Measurements from ENCODE around the gene GUCY2C.
"Not testable (repeated sequence)": the region's sequence is repeated elsewhere in the genome, so short reads cannot be mapped to it uniquely, and the experiment has no call there.

The GUCY2C gene

GRCh38 chr12:14689144-14689543 is 7.3 kb downstream of the GUCY2C start:
- no peak for DNase-seq (ENCODE audit: low read depth, low spot score)
- H3K27ac ChIP-seq = no peak overlapping the region

GRCh38 chr12:14682231-14682630 is 14.2 kb downstream of the GUCY2C start:
- H3K27ac ChIP-seq; DNase-seq (ENCODE audit: low read depth, low spot score): not testable (repeated sequence)

GRCh38 chr12:14681625-14682024 is 14.8 kb downstream of the GUCY2C start:
- no peak for DNase-seq (ENCODE audit: low read depth, low spot score)
- H3K27ac ChIP-seq = no peak overlapping the region

GRCh38 chr12:14681190-14681589 is 15.2 kb downstream of the GUCY2C start:
- H3K27ac ChIP-seq = no peak overlapping the region
- DNase-seq (ENCODE audit: low read depth, low spot score) = no peak

GRCh38 chr12:14678547-14679150 is 17.8 kb downstream of the GUCY2C start:
- no peak overlapping the region for H3K27ac ChIP-seq
- DNase-seq (ENCODE audit: low read depth, low spot score) = no peak

GRCh38 chr12:14668591-14668990 is 27.8 kb downstream of the GUCY2C start:
- no peak overlapping the region for H3K27ac ChIP-seq
- no peak for DNase-seq (ENCODE audit: low read depth, low spot score)

- no peak overlapping the region for H3K27ac ChIP-seq
- DNase-seq (ENCODE audit: low read depth, low spot score) = no peak
Measured at GRCh38 chr12:14665354-14666348, 30.7 kb downstream of the GUCY2C start.

- no peak for DNase-seq (ENCODE audit: low read depth, low spot score)
- H3K27ac ChIP-seq = no peak overlapping the region
Measured at GRCh38 chr12:14664434-14665023, 31.9 kb downstream of the GUCY2C start.

GRCh38 chr12:14663002-14663401 is 33.4 kb downstream of the GUCY2C start:
- H3K27ac ChIP-seq = no peak overlapping the region
- DNase-seq (ENCODE audit: low read depth, low spot score) = no peak

GRCh38 chr12:14656846-14657245 is 39.6 kb downstream of the GUCY2C start:
- no peak overlapping the region for H3K27ac ChIP-seq
- DNase-seq (ENCODE audit: low read depth, low spot score) = no peak

- no peak overlapping the region for H3K27ac ChIP-seq
- DNase-seq (ENCODE audit: low read depth, low spot score) = no peak
Measured at GRCh38 chr12:14655284-14655683, 41.1 kb downstream of the GUCY2C start.

GRCh38 chr12:14654842-14655241 is 41.6 kb downstream of the GUCY2C start:
- DNase-seq (ENCODE audit: low read depth, low spot score) = no peak
- no peak overlapping the region for H3K27ac ChIP-seq

GRCh38 chr12:14654416-14654815 is 42.0 kb downstream of the GUCY2C start:
- DNase-seq (ENCODE audit: low read depth, low spot score) = no peak
- no peak overlapping the region for H3K27ac ChIP-seq

- DNase-seq (ENCODE audit: low read depth, low spot score) = no peak
- H3K27ac ChIP-seq = no peak overlapping the region
Measured at GRCh38 chr12:14652483-14652882, 43.9 kb downstream of the GUCY2C start.

- DNase-seq (ENCODE audit: low read depth, low spot score) = no peak
- H3K27ac ChIP-seq = no peak overlapping the region
Measured at GRCh38 chr12:14651371-14651770, 45.0 kb downstream of the GUCY2C start.

- DNase-seq (ENCODE audit: low read depth, low spot score) = no peak
- no peak overlapping the region for H3K27ac ChIP-seq
Measured at GRCh38 chr12:14650789-14651188, 45.6 kb downstream of the GUCY2C start.

- no peak overlapping the region for H3K27ac ChIP-seq
- DNase-seq (ENCODE audit: low read depth, low spot score) = no peak
Measured at GRCh38 chr12:14647028-14647750, 49.2 kb downstream of the GUCY2C start.

- no peak for DNase-seq (ENCODE audit: low read depth, low spot score)
- no peak overlapping the region for H3K27ac ChIP-seq
Measured at GRCh38 chr12:14643251-14643650, 53.1 kb downstream of the GUCY2C start.

- DNase-seq (ENCODE audit: low read depth, low spot score) = no peak
- H3K27ac ChIP-seq = no peak overlapping the region
Measured at GRCh38 chr12:14638066-14638465, 58.3 kb downstream of the GUCY2C start.

- DNase-seq (ENCODE audit: low read depth, low spot score) = no peak
- no peak overlapping the region for H3K27ac ChIP-seq
Measured at GRCh38 chr12:14635776-14636175, 60.6 kb downstream of the GUCY2C start.

All from epithelial cell of prostate (primary cell).